CD14-positive monocyte (primary cell): ENCODE data around the gene GTSF1L. TPM values are rescaled to one million over a fixed set of nuclear protein-coding genes. Genes with fewer than 3 reads are reported as not detected.

ENCODE experiments used
- DNase-seq, 3 donors: peaks; one replicate each; pipeline ENCODE4 v3.0.0-alpha.2; 2011 to 2022
- H2AFZ ChIP-seq: 2 replicates; pipeline ENCODE4 v1.6.0; 2012; ENCODE audit warnings: mild to moderate bottlenecking, low read depth, low read length, inconsistent platforms; ENCODE audit not compliant: insufficient read depth, poor library complexity, severe bottlenecking
- H3K27ac ChIP-seq, 2 donors: 1 replicate in 1 of 2; 2 replicates in 1 of 2; pipeline ENCODE4 v1.5.1; 2012 to 2013; ENCODE audit warnings: low read length in 2 of 2, control low read depth in 1 of 2, inconsistent platforms in 1 of 2, low read depth in 1 of 2, mild to moderate bottlenecking in 1 of 2
- H3K27me3 ChIP-seq, 2 donors: one replicate each; pipeline versions ENCODE4 v1.6.0 to v1.6.1; 2011 to 2013; ENCODE audit warnings: low read length in 2 of 2; ENCODE audit not compliant: control insufficient read depth in 2 of 2, insufficient read depth in 2 of 2
- H3K36me3 ChIP-seq, 2 donors: replicated peaks in 1 of 2; 1 replicate in 1 of 2; 2 replicates in 1 of 2; pipeline versions ENCODE4 v1.5.1 to v1.6.1; 2012 to 2013; ENCODE audit warnings: low read length in 2 of 2, control low read depth in 1 of 2, inconsistent platforms in 1 of 2, mild to moderate bottlenecking in 1 of 2; ENCODE audit not compliant: insufficient read depth in 2 of 2, control insufficient read depth in 1 of 2
- H3K4me1 ChIP-seq, 2 donors: 1 replicate in 1 of 2; 2 replicates in 1 of 2; pipeline versions ENCODE4 v1.5.1 to v1.6.1; 2012 to 2013; ENCODE audit warnings: low read length in 2 of 2, control low read depth in 1 of 2, inconsistent platforms in 1 of 2, mild to moderate bottlenecking in 1 of 2, moderate library complexity in 1 of 2; ENCODE audit not compliant: insufficient read depth in 2 of 2, control insufficient read depth in 1 of 2
- H3K4me2 ChIP-seq: replicated peaks from 2 replicates; pipeline ENCODE3; 2012; ENCODE audit warnings: low read length, moderate library complexity, mild to moderate bottlenecking; ENCODE audit not compliant: poor library complexity, severe bottlenecking; ENCODE audit errors: extremely low read depth
- H3K4me3 ChIP-seq, 3 experiments: fragments of 200-600 bp in 1 of 3; sonication (generic) in 1 of 3; replicated peaks in 1 of 3; 1 replicate in 2 of 3; 2 replicates in 1 of 3; pipeline ENCODE4 v1.5.1; 2011 to 2013; ENCODE audit warnings: low read length in 3 of 3, mild to moderate bottlenecking in 3 of 3, control low read depth in 2 of 3, low read depth in 2 of 3, inconsistent platforms in 1 of 3, moderate library complexity in 1 of 3
- H3K79me2 ChIP-seq: 2 replicates; pipeline ENCODE4 v1.6.0; 2012; ENCODE audit warnings: mild to moderate bottlenecking, control low read depth, inconsistent platforms, low read length, moderate library complexity; ENCODE audit not compliant: insufficient read depth
- H3K9ac ChIP-seq: 2 replicates; pipeline ENCODE4 v1.6.0; 2017; ENCODE audit warnings: low read length, mild to moderate bottlenecking; ENCODE audit not compliant: insufficient read depth, poor library complexity, severe bottlenecking
- H3K9me3 ChIP-seq, 2 donors: replicated peaks in 1 of 2; 1 replicate in 1 of 2; 2 replicates in 1 of 2; pipeline versions ENCODE4 v1.5.1 to v1.6.1; 2012 to 2013; ENCODE audit warnings: low read length in 2 of 2, control low read depth in 1 of 2; ENCODE audit not compliant: control insufficient read depth in 1 of 2, insufficient read depth in 1 of 2
- H4K20me1 ChIP-seq: 2 replicates; pipeline ENCODE4 v1.6.0; 2012; ENCODE audit warnings: mild to moderate bottlenecking, low read length, control low read depth, moderate library complexity; ENCODE audit not compliant: insufficient read depth
- H3K27ac Mint-ChIP-seq, 7 donors: one replicate each; pipeline ENCODE4 v1.8.0; 2020; ENCODE audit warnings: mild to moderate bottlenecking in 7 of 7, mixed read lengths in 7 of 7, moderate library complexity in 6 of 7, inconsistent platforms in 2 of 7
- H3K27me3 Mint-ChIP-seq, 3 donors: one replicate each; pipeline ENCODE4 v1.8.0; 2021 to 2022; ENCODE audit warnings: low read depth in 3 of 3, mild to moderate bottlenecking in 3 of 3, mixed read lengths in 3 of 3, moderate library complexity in 3 of 3, inconsistent platforms in 1 of 3
- H3K36me3 Mint-ChIP-seq, 2 donors: one replicate each; pipeline ENCODE4 v1.8.0; 2020; ENCODE audit warnings: mixed read lengths in 2 of 2, inconsistent platforms in 1 of 2, mild to moderate bottlenecking in 1 of 2
- H3K4me1 Mint-ChIP-seq: one replicate; pipeline ENCODE4 v1.8.0; 2020; ENCODE audit warnings: mild to moderate bottlenecking, mixed read lengths
- H3K4me3 Mint-ChIP-seq, 2 donors: one replicate each; pipeline ENCODE4 v1.8.0; 2020; ENCODE audit warnings: mild to moderate bottlenecking in 2 of 2, mixed read lengths in 2 of 2, moderate library complexity in 1 of 2
- H3K9me3 Mint-ChIP-seq, 7 donors: one replicate each; pipeline ENCODE4 v1.8.0; 2020 to 2022; ENCODE audit warnings: mixed read lengths in 7 of 7, mild to moderate bottlenecking in 6 of 7, moderate library complexity in 6 of 7, inconsistent platforms in 2 of 7
- CTCF ChIP-seq: fragments of 200-600 bp; IDR thresholded peaks from one replicate; pipeline ENCODE4 v1.8.0; 2022; ENCODE audit warnings: antibody characterized with exemption, mild to moderate bottlenecking
- WGBS: methylation state at CpG from one replicate; pipeline ENCODE4 v1.1.5; 2013; ENCODE audit warnings: missing lambda C conversion rate; ENCODE audit not compliant: insufficient coverage; 5-methylcytosine and 5-hydroxymethylcytosine counted together
- intact Hi-C, 2 donors: fragments of 100-400 bp; cut with micrococcal nuclease; formaldehyde crosslinking; loops; one replicate each; pipeline versions ENCODE4 v1.15.0 to v1.15.1; 2023
- polyA plus RNA-seq, 3 donors: library from polyadenylated mRNA; depleted of rRNA in 1 of 3; unstranded in 2 of 3; stranded (reverse) in 1 of 3; fragments of 300-500 nt in 2 of 3; fragments of >200 nt in 1 of 3; fragmentation: Illumina TruSeq in 2 of 3; gene quantifications; 1 replicate in 2 of 3; 2 replicates in 1 of 3; pipeline ENCODE4 v1.2.3, GENCODE V29; 2012 to 2021

GTSF1L gene
- polyA plus RNA-seq, 3 donors, result not detected

GRCh38 chr20:43744151-43744611 is 17.4 kb upstream of the GTSF1L start:
- Histone ChIP-seq H3K27me3 (peaks cover 0 to 2% of the 10 kb centered on the region in 2 donors), H3K4me2 (no peak overlapping the region), H3K79me2 (no peaks in the 10 kb centered on the region), H3K27ac (no peak overlapping the region), H3K4me1 (peaks cover 56 to 68% of the 10 kb centered on the region in 2 donors), H3K9ac (no peak overlapping the region), H2AFZ (no peak overlapping the region), H4K20me1 (no peaks in the 10 kb centered on the region), H3K36me3 (no peaks in the 10 kb centered on the region), H3K4me3 (no peak overlapping the region), H3K9me3 (peaks cover 0 to 5% of the 10 kb centered on the region in 2 donors)
- H3K27me3 Mint-ChIP-seq, result peaks cover 11 to 13% (median 12%) of the 10 kb centered on the region in 3 donors
- WGBS, result 91% methylated on average over 6 of the region's 9 CpGs
- no peak for TF ChIP-seq CTCF
- peaks cover 0 to 10% (median 4%) of the 10 kb centered on the region in 7 donors for H3K9me3 Mint-ChIP-seq
- no peak for DNase-seq
- H3K4me1 Mint-ChIP-seq, result peaks cover 61% of the 10 kb centered on the region
- H3K27ac Mint-ChIP-seq, result no peak overlapping the region
- no peak overlapping the region for H3K4me3 Mint-ChIP-seq
- intact Hi-C loops, result no loop called here
- peaks cover 0 to 3% of the 10 kb centered on the region in 2 donors for H3K36me3 Mint-ChIP-seq

GRCh38 chr20:43740642-43741041 is 13.8 kb upstream of the GTSF1L start:
- no peak overlapping the region for H3K27ac Mint-ChIP-seq
- no peak overlapping the region for H3K4me2 ChIP-seq
- no peak for DNase-seq
- H4K20me1 ChIP-seq, result no peaks in the 10 kb centered on the region
- H3K79me2 ChIP-seq, result no peaks in the 10 kb centered on the region
- H3K27ac ChIP-seq, result no peak overlapping the region
- no peaks in the 10 kb centered on the region for H3K36me3 Mint-ChIP-seq
- TF ChIP-seq CTCF, result no peak
- peaks cover 14 to 20% (median 18%) of the 10 kb centered on the region in 3 donors for H3K27me3 Mint-ChIP-seq
- 100% methylated on average over 1 of the region's 3 CpGs for WGBS
- no peak overlapping the region for H3K4me3 ChIP-seq
- H3K4me1 Mint-ChIP-seq, result peaks cover 35% of the 10 kb centered on the region
- H3K36me3 ChIP-seq, result no peaks in the 10 kb centered on the region
- H3K27me3 ChIP-seq, result peaks cover 0 to 2% of the 10 kb centered on the region in 2 donors
- H3K4me1 ChIP-seq, result peaks cover 25 to 33% of the 10 kb centered on the region in 2 donors
- no peak overlapping the region for H2AFZ ChIP-seq
- intact Hi-C loops, result no loop called here
- no peaks in the 10 kb centered on the region for H3K9me3 ChIP-seq
- peaks cover 0 to 2% (median 0%) of the 10 kb centered on the region in 7 donors for H3K9me3 Mint-ChIP-seq
- no peak overlapping the region for H3K9ac ChIP-seq
- H3K4me3 Mint-ChIP-seq, result no peak overlapping the region
